Spleen (tissue), 11 donors: ENCODE data around the gene HHAT. TPM values are rescaled to one million over a fixed set of nuclear protein-coding genes. Genes with fewer than 3 reads are reported as not detected.

Source experiments
- DNase-seq: peaks from one replicate; pipeline ENCODE4 v3.0.0-alpha.2; 2020
- H3K27ac ChIP-seq, 8 donors: fragments of 200-600 bp; sonication (generic) in 7 of 8; 1 replicate in 4 of 8; 2 replicates in 4 of 8; pipeline versions ENCODE4 v1.5.0 to v1.8.0; 2016 to 2021; ENCODE audit warnings: inconsistent platforms in 4 of 8, mild to moderate bottlenecking in 4 of 8, moderate library complexity in 1 of 8
- H3K27me3 ChIP-seq, 7 donors: fragments of 200-600 bp; sonication (generic) in 6 of 7; replicated peaks in 1 of 7; 1 replicate in 4 of 7; 2 replicates in 3 of 7; pipeline versions ENCODE4 v1.5.0 to v1.8.0; 2016 to 2021; ENCODE audit warnings: inconsistent platforms in 3 of 7, mild to moderate bottlenecking in 1 of 7
- H3K36me3 ChIP-seq, 6 donors: fragments of 200-600 bp; sonication (generic) in 5 of 6; 1 replicate in 4 of 6; 2 replicates in 2 of 6; pipeline versions ENCODE4 v1.5.0 to v1.8.0; 2016 to 2021; ENCODE audit warnings: inconsistent platforms in 2 of 6
- H3K4me1 ChIP-seq, 6 donors: fragments of 200-600 bp; sonication (generic) in 5 of 6; 1 replicate in 3 of 6; 2 replicates in 3 of 6; pipeline versions ENCODE4 v1.5.0 to v1.8.0; 2016 to 2021; ENCODE audit warnings: inconsistent platforms in 3 of 6
- H3K4me3 ChIP-seq, 8 donors: fragments of 200-600 bp; sonication (generic) in 7 of 8; 1 replicate in 4 of 8; 2 replicates in 4 of 8; pipeline versions ENCODE4 v1.5.0 to v1.8.0; 2016 to 2021; ENCODE audit warnings: inconsistent platforms in 4 of 8, mild to moderate bottlenecking in 4 of 8, moderate library complexity in 2 of 8
- H3K9me3 ChIP-seq, 8 donors: fragments of 200-600 bp; sonication (generic) in 7 of 8; 1 replicate in 4 of 8; 2 replicates in 4 of 8; pipeline versions ENCODE4 v1.5.0 to v1.8.0; 2016 to 2021; ENCODE audit warnings: inconsistent platforms in 4 of 8
- POLR2A ChIP-seq, 3 donors: fragments of 450-650 bp; IDR thresholded peaks; one replicate each; pipeline ENCODE4 v1.5.1; 2017; ENCODE audit warnings: antibody characterized with exemption in 3 of 3, mild to moderate bottlenecking in 1 of 3
- POLR2AphosphoS5 ChIP-seq, 3 donors: sonication (generic); formaldehyde crosslinking; IDR thresholded peaks; one replicate each; pipeline ENCODE4 v1.5.1; 2017; ENCODE audit warnings: antibody characterized with exemption in 3 of 3
- WGBS, 5 donors: extraction: QIAGEN DNeasy Blood & Tissue Kit in 3 of 5; methylation state at CpG; one replicate each; pipeline versions ENCODE4 v1.1.5 to v1.1.7; 2013 to 2018; 5-methylcytosine and 5-hydroxymethylcytosine counted together
- intact Hi-C: fragments of 100-400 bp; cut with DNase I; formaldehyde crosslinking; loops from one replicate; pipeline ENCODE4 v1.15.0; 2023; ENCODE audit warnings: low total_unique reads
- polyA plus RNA-seq, 3 donors: library from polyadenylated mRNA; stranded (reverse); fragments of 200-250 nt; gene quantifications; one replicate each; pipeline ENCODE4 v1.2.1, GENCODE V29; 2013
- total RNA-seq, 7 donors: library from RNA; depleted of rRNA in 3 of 7; stranded (reverse); fragments of >200 nt in 3 of 7; fragmentation: NEBNext Ultra II Directional in 4 of 7; extraction: Animal tissue kit (Norgen Biotek cat#: 25700) in 4 of 7; gene quantifications; one replicate each; pipeline versions ENCODE4 v1.1.0 to v1.2.1, GENCODE V29; 2016 to 2021
- TF ChIP-seq, protein P1 (sequence below), 11 experiments: fragments of 200-600 bp in 7 of 11; fragments of 450-650 bp in 4 of 11; sonication (generic) in 4 of 11; IDR thresholded peaks in 8 of 11; conservative IDR thresholded peaks in 3 of 11; 1 replicate in 7 of 11; 2 replicates in 4 of 11; pipeline versions ENCODE4 v1.4.0 to v1.8.0; 2016 to 2021; ENCODE audit warnings: antibody characterized with exemption in 11 of 11, inconsistent platforms in 4 of 11, mild to moderate bottlenecking in 1 of 11
- donor health status: healthy with polysubstance abuse.
- donor health status: DM: no; HTN: no; CAD: no; lungs with moderate emphysema.
- donor health status: DM: no; HTN: no; CAD: no.
- donor health status: Bipolar disorder and iron deficiency.
- donor health status: healthy.
- donor health status: DM: no; HTN: no; CAD: no.
- donor health status: DM: yes; HTN: yes; CAD: no.

The HHAT gene
- total and polyA plus RNA-seq, 10 donors: 1.3 to 8.8 (median 4.7) TPM

DNA sequence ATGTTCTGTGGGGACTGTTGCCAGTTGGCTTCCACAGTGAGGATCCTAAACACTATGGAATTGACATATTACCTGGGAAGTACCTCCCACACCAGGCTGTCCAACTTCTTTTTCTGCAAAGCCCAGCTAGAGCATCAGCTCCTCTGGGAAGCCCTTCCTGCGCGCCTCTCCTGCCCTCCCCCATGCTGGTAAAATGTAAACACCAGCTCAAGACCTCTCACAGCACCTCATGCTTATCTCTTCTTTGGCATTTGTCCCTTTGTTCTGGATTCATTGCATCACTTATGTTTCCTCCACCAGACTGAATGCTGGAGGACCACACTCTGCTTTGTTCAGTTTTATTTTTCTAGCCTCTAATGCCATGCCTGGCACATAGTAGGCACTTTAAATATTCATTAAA is 172.1 kb downstream of the HHAT start:
- no peak for DNase-seq
- TF ChIP-seq POLR2AphosphoS5 (IDR thresholded peaks at IDR 0.05) (no peak), POLR2A (IDR thresholded peaks at IDR 0.05) (no peak)
- TF ChIP-seq, protein P1, sequence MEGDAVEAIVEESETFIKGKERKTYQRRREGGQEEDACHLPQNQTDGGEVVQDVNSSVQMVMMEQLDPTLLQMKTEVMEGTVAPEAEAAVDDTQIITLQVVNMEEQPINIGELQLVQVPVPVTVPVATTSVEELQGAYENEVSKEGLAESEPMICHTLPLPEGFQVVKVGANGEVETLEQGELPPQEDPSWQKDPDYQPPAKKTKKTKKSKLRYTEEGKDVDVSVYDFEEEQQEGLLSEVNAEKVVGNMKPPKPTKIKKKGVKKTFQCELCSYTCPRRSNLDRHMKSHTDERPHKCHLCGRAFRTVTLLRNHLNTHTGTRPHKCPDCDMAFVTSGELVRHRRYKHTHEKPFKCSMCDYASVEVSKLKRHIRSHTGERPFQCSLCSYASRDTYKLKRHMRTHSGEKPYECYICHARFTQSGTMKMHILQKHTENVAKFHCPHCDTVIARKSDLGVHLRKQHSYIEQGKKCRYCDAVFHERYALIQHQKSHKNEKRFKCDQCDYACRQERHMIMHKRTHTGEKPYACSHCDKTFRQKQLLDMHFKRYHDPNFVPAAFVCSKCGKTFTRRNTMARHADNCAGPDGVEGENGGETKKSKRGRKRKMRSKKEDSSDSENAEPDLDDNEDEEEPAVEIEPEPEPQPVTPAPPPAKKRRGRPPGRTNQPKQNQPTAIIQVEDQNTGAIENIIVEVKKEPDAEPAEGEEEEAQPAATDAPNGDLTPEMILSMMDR (IDR thresholded peaks at IDR 0.05 in 8 of 11, conservative IDR thresholded peaks at IDR 0.05 in 3 of 11): no peak
- Histone ChIP-seq H3K27me3 (no peaks in the 10 kb centered on the region), H3K36me3 (peaks cover 0 to 5% (median 0%) of the 10 kb centered on the region in 6 donors), H3K27ac (no peak overlapping the region), H3K4me1 (no peaks in the 10 kb centered on the region), H3K4me3 (no peak overlapping the region), H3K9me3 (no peaks in the 10 kb centered on the region)
- intact Hi-C loops: no loop called here
- WGBS, 5 donors: 80 to 95% (median 88%) methylated on average over 2 of the region's 2 CpGs

DNA sequence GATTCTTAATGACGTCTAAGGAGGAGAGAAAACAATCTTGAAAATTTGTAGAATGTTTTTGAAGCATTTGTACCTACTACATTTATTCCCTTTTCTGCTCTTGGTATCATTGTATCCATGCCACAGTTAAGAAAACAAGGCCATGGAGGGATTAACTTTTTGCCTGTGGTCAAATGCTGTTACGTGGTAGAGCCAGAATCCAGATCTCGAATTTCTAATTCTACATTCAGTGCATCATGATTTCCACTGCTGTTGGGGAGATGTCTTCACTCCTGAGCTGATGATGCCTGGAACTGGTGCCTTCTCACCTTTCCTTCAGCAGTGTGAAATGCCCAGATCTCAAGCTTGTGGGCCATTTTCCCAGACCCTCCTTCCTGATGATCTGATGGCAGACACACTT is 175.6 kb downstream of the HHAT start:
- Histone ChIP-seq H3K27me3 (no peaks in the 10 kb centered on the region), H3K4me3 (no peak overlapping the region), H3K27ac (no peak overlapping the region), H3K9me3 (no peaks in the 10 kb centered on the region), H3K36me3 (peaks cover 0 to 5% (median 0%) of the 10 kb centered on the region in 6 donors), H3K4me1 (no peaks in the 10 kb centered on the region)
- DNase-seq: no peak
- intact Hi-C loops: no loop called here
- TF ChIP-seq, protein P1 (IDR thresholded peaks at IDR 0.05 in 8 of 11, conservative IDR thresholded peaks at IDR 0.05 in 3 of 11): no peak
- TF ChIP-seq POLR2A (IDR thresholded peaks at IDR 0.05): no peak
- WGBS, 5 donors: 75 to 92% (median 89%) methylated on average over 3 of the region's 3 CpGs

DNA sequence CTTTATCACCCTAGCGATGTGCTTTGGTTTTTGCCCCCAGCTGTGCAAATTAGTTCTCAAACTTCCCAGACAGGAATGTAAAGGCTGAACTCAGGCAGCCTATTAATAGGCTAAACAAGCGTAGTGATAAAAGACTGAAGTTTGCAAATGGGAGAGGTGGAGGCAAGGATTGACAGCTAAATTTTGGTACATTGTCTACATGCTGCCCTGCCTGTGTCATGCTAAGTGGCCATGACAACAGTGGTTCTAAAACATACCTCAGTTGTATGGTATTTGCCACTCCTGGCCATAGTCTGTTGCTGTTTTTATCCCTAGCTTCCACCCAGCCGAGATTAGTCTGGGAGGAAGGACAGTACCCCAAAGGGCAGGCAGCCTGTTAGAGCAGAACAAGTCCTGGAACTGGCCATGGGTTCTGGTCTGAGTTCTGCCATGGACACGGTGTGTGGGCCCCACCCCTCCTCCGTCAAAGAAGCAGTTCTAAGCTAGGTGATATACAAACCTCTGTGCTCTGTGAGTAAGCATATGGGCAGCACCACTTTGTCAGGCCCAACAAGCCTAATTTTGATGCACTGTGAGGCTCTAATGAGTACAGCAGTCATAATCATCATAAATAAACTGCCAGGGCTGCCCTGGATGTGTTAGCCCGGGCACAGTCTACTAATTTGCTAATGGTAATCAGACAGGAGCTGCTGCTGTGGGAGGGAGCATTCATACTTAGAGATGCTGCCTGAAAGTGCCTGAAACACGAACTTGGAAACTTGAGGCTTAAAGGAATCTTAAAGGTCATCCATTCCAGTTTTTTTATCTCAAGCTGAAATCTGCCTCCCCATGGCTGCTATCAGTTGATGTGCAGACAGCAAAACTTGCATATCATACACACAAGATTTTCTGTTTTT is 177.1 kb downstream of the HHAT start:
- no peaks in the 10 kb centered on the region for H3K27me3 ChIP-seq
- H3K9me3 ChIP-seq: no peaks in the 10 kb centered on the region
- H3K4me3 ChIP-seq: no peak overlapping the region
- 64 to 85% (median 75%) methylated on average over 6 to 7 of the region's 7 CpGs for WGBS, 5 donors
- no peak for TF ChIP-seq POLR2AphosphoS5 (IDR thresholded peaks at IDR 0.05)
- TF ChIP-seq, protein P1 (IDR thresholded peaks at IDR 0.05 in 8 of 11, conservative IDR thresholded peaks at IDR 0.05 in 3 of 11): no peak
- peaks cover 0 to 1% (median 0%) of the 10 kb centered on the region in 6 donors for H3K36me3 ChIP-seq
- no peak overlapping the region for H3K27ac ChIP-seq
- H3K4me1 ChIP-seq: no peaks in the 10 kb centered on the region
- no peak for DNase-seq
- intact Hi-C loops: no loop called here

DNA sequence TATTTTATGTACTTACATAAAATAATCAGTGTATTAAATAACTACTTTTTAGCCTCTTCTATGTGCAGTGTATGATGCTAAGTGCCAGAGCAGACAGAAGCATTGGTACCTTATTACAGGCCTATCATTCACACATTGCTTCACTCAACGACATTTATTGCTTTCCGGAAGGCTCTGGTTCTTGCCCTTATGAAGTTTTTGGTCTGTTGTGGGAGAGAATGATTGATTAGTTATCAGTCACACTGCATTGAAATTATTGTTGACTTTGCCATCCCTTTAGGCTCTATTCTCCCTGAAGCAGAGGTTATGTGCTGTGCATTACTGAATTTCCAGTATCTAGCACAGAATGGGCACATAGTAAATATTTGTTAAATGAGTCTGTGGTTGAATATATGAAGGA is 178.0 kb downstream of the HHAT start:
- intact Hi-C loops: no loop called here
- WGBS, 5 donors: 85 to 96% (median 94%) methylated on average over 2 of the region's 2 CpGs
- no peak for DNase-seq
- TF ChIP-seq, protein P1 (IDR thresholded peaks at IDR 0.05 in 8 of 11, conservative IDR thresholded peaks at IDR 0.05 in 3 of 11): no peak
- TF ChIP-seq POLR2AphosphoS5 (IDR thresholded peaks at IDR 0.05) (no peak), POLR2A (IDR thresholded peaks at IDR 0.05) (no peak)
- no peaks in the 10 kb centered on the region for H3K27me3 ChIP-seq
- no peaks in the 10 kb centered on the region for H3K4me1 ChIP-seq
- no peaks in the 10 kb centered on the region for H3K9me3 ChIP-seq
- no peaks in the 10 kb centered on the region for H3K36me3 ChIP-seq
- H3K27ac ChIP-seq: no peak overlapping the region
- H3K4me3 ChIP-seq: no peak overlapping the region
